Karpas-422 (cell line): ENCODE results near the gene BROX. TPM values are rescaled to one million over a fixed set of nuclear protein-coding genes. Genes with fewer than 3 reads are reported as not detected.
"Not testable (repeated sequence)": the region's sequence is repeated elsewhere in the genome, so short reads cannot be mapped to it uniquely, and the experiment has no call there.

Experiments
- DNase-seq: peaks from one replicate; pipeline ENCODE4 v3.0.0-alpha.2; 2015
- H2AFZ ChIP-seq: fragments of 200-600 bp; sonication (generic); 2 replicates; pipeline ENCODE4 v1.6.1; 2014; ENCODE audit warnings: antibody characterized with exemption, low read length, mixed read lengths
- H3K27ac ChIP-seq: fragments of 200-600 bp; sonication (generic); 2 replicates; pipeline ENCODE4 v1.5.1; 2014; ENCODE audit warnings: mild to moderate bottlenecking, low read length, moderate library complexity
- H3K27me3 ChIP-seq: fragments of 200-600 bp; sonication (generic); 2 replicates; pipeline ENCODE4 v1.6.1; 2014; ENCODE audit warnings: low read length, mixed read lengths
- H3K36me3 ChIP-seq: fragments of 200-600 bp; sonication (generic); 2 replicates; pipeline ENCODE4 v1.6.1; 2014; ENCODE audit warnings: low read length, mixed read lengths; ENCODE audit not compliant: insufficient read depth
- H3K4me1 ChIP-seq: fragments of 200-600 bp; sonication (generic); 2 replicates; pipeline ENCODE4 v1.6.1; 2014; ENCODE audit warnings: mild to moderate bottlenecking, low read length, mixed read lengths
- H3K4me2 ChIP-seq: fragments of 200-600 bp; sonication (generic); 2 replicates; pipeline ENCODE4 v1.6.1; 2014; ENCODE audit warnings: low read length, low read depth, mild to moderate bottlenecking; ENCODE audit not compliant: poor library complexity, severe bottlenecking
- H3K4me3 ChIP-seq: fragments of 200-600 bp; sonication (generic); 2 replicates; pipeline ENCODE4 v1.5.1; 2014; ENCODE audit warnings: mild to moderate bottlenecking, antibody characterized with exemption, low read length, mixed read lengths
- H3K79me2 ChIP-seq: fragments of 200-600 bp; sonication (generic); 2 replicates; pipeline ENCODE4 v1.6.1; 2014; ENCODE audit warnings: mild to moderate bottlenecking, low read length, mixed read lengths
- H3K9ac ChIP-seq: fragments of 200-600 bp; sonication (generic); 2 replicates; pipeline ENCODE4 v1.6.0; 2014; ENCODE audit warnings: low read length
- H3K9me2 ChIP-seq: fragments of 200-600 bp; sonication (generic), shearing (Covaris generic); replicated peaks from 2 replicates; pipeline ENCODE4 v1.6.0; 2014; ENCODE audit warnings: mild to moderate bottlenecking, low read length, moderate library complexity; ENCODE audit not compliant: insufficient read depth
- H3K9me3 ChIP-seq: fragments of 300-700, 200-600 bp; sonication (generic); 2 replicates; pipeline ENCODE4 v1.6.1; 2014; ENCODE audit warnings: low read length, mixed read lengths
- H4K20me1 ChIP-seq: fragments of 200-600 bp; sonication (generic); 2 replicates; pipeline ENCODE4 v1.6.1; 2014; ENCODE audit warnings: mild to moderate bottlenecking, antibody characterized with exemption, low read length, low read depth; ENCODE audit not compliant: insufficient read depth
- total RNA-seq: library from RNA; depleted of rRNA; stranded (reverse); fragments of >200 nt; shearing (Covaris generic); gene quantifications from 2 replicates; pipeline ENCODE4 v1.2.3, GENCODE V29; 2014; ENCODE audit warnings: low replicate concordance

Gene BROX
- total RNA-seq, 1 experiment from 2014 or later: 26.8 TPM

DNA sequence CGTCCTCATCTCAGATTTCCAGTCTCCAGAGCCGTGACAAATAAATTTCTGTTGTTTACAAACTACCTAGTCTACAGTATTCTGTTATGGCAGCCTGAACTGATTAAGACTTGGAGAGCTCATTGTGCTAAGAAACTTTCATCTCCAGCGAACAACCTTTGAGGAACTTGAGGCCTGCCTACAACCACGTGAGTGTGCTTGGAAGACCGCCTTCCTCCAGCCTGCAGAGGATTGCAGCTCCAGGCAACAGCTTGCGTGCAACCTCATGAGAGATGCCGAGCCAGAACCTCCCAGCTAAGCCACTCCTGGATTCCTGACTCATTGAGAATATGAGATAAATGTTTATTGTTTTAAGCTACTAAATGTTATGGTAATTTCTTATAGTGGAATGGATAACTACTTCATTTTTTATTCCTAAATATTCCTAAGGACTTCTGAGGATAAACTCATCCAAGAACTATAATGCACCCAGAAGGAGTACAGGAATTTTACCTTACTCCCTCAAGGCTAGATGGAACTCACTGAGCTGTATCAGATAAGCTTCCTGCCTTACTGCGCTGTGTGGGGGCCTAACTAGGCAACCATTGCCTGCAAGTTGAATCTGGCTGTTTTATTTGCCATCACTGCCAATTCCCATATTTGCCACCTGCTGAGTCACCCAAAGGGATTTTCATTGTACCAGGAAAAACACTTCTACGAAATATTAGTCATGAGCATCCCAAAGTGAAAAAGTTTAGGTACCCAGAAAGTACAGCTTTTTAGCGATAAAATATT, 42.2 kb downstream of the BROX start:
- H3K4me2 ChIP-seq: no peak overlapping the region

DNA sequence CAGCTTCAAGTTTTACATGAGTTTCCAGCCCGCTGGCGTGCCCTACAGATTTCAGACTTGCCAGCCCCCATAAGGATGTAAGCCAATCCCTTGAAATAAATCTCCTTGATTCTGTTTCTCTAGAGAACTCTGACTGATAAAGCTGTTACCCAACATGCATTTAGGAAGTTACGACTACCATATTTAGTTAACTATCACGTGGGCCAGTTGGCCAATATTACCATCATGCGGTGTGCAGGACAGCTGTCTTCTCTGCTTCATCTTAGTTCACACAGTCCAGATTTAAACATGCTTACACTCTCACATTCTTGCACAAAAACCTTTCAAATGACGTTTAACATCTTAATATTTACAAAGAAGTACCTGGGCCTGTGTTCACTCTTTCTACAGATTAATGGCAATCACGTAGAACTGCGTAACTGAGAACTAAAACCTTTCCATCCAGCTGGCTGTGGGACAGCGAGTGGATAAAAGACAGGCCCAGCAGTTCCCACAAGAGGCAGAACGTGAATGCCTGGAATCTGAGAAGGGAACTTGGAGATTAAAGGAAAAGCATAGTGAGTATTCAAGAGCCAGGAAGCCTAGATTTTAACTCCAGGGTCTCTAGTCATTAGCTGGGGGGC, 45.4 kb downstream of the BROX start:
- no peaks in the 10 kb centered on the region for H4K20me1 ChIP-seq
- H3K9me3 ChIP-seq: no peaks in the 10 kb centered on the region
- no peaks in the 10 kb centered on the region for H3K79me2 ChIP-seq
- H3K9me2 ChIP-seq: no peaks in the 10 kb centered on the region
- H3K36me3 ChIP-seq: no peaks in the 10 kb centered on the region
- H3K27me3 ChIP-seq: no peaks in the 10 kb centered on the region
- H3K9ac ChIP-seq: no peak overlapping the region
- H3K4me3 ChIP-seq: no peak overlapping the region
- no peak overlapping the region for H3K4me2 ChIP-seq
- no peaks in the 10 kb centered on the region for H3K4me1 ChIP-seq
- H3K27ac ChIP-seq: no peak overlapping the region
- no peak overlapping the region for H2AFZ ChIP-seq
- DNase-seq: no peak

More for the DNA sequence above, 42.2 kb downstream of the BROX start:
- no peaks in the 10 kb centered on the region for H3K9me2 ChIP-seq
- no peaks in the 10 kb centered on the region for H3K36me3 ChIP-seq
- H2AFZ ChIP-seq: no peak overlapping the region
- H3K79me2 ChIP-seq: no peaks in the 10 kb centered on the region
- no peaks in the 10 kb centered on the region for H3K27me3 ChIP-seq
- no peak for DNase-seq
- no peak overlapping the region for H3K27ac ChIP-seq
- H3K9ac ChIP-seq: no peak overlapping the region
- no peak overlapping the region for H3K4me3 ChIP-seq
- no peaks in the 10 kb centered on the region for H3K9me3 ChIP-seq
- no peaks in the 10 kb centered on the region for H3K4me1 ChIP-seq
- H4K20me1 ChIP-seq: no peaks in the 10 kb centered on the region

DNA sequence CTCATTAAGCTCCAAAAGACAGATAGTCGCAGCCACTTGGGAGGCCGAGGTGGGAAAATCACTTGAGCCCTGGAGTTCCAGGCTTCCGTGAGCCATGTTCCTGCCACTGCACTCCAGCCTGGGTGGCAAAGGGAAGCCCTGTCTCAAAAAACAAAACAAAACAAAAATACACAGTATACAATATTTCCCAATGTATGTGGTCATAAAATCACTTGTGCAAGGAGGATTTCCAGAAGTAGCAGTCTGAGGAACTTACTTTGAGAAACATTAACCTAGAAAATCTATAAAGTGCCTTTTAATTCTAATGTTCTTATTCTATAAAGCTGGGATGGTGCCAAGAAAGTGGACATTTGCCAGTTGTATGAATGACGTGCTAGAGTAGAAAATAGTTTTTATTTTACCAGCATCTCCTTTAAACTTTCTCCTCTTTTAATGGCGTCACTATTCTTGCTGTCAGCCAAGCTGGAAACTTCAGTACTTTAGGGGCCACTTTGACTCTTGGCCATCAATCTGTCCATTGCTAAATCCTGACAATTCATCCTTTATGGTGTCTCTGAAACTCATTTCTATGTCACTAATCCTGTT, 47.2 kb downstream of the BROX start:
- Histone ChIP-seq H3K79me2 (no peaks in the 10 kb centered on the region), H3K27me3 (no peaks in the 10 kb centered on the region), H3K9ac (no peak overlapping the region), H3K27ac (no peak overlapping the region), H3K4me3 (no peak overlapping the region), H3K4me1 (no peaks in the 10 kb centered on the region), H2AFZ (no peak overlapping the region), H3K9me3 (no peaks in the 10 kb centered on the region), H4K20me1 (no peaks in the 10 kb centered on the region), H3K36me3 (no peaks in the 10 kb centered on the region), H3K4me2 (no peak overlapping the region), H3K9me2 (no peaks in the 10 kb centered on the region)
- DNase-seq: no peak

DNA sequence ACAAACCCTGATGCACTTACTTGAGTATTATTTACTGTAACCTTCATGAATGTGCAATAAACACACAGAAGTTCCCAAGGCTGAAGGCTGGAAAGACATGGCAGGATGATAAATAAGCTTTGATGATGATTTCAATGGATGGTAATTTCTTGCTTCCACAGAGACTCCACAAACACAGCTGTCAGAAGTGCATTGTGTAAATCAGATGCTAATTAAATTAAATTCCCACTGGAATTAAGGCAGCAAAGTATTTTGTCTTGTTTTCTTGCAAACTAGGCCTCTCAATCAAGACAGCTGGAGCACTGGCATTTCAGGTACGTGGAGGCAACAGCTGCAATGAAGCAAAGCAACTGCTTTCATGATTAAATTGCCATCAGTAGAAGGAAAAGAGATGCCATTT, 48.7 kb downstream of the BROX start:
- Histone ChIP-seq H3K4me2 (no peak overlapping the region), H3K79me2 (no peaks in the 10 kb centered on the region), H3K27me3 (no peaks in the 10 kb centered on the region), H2AFZ (no peak overlapping the region), H3K9ac (no peak overlapping the region), H3K27ac (no peak overlapping the region), H3K4me3 (no peak overlapping the region), H3K9me3 (no peaks in the 10 kb centered on the region), H3K9me2 (no peaks in the 10 kb centered on the region), H3K4me1 (no peaks in the 10 kb centered on the region), H3K36me3 (no peaks in the 10 kb centered on the region), H4K20me1 (no peaks in the 10 kb centered on the region)
- DNase-seq: no peak

DNA sequence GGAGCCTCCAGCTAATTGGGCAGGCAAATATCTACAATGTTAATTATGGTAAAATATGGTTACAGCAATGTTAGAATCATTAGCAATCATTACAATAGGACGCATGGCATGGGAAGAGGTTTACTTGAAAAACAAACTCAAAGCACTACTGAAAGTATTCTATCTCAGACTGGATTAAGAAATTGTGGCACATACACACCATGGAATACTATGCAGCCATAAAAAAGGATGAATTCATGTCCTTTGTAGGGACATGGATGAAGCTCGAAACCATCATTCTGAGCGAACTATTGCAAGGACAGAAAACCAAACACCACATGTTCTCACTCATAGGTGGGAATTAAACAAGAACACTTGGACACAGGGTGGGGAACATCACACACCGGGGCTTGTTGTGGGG, 49.8 kb downstream of the BROX start:
- H3K4me3 ChIP-seq, H2AFZ ChIP-seq, DNase-seq, H3K9me3 ChIP-seq, H3K4me1 ChIP-seq, H3K27me3 ChIP-seq, H3K36me3 ChIP-seq, H3K79me2 ChIP-seq, H3K27ac ChIP-seq, H3K4me2 ChIP-seq, H4K20me1 ChIP-seq, H3K9me2 ChIP-seq, H3K9ac ChIP-seq: not testable (repeated sequence)

DNA sequence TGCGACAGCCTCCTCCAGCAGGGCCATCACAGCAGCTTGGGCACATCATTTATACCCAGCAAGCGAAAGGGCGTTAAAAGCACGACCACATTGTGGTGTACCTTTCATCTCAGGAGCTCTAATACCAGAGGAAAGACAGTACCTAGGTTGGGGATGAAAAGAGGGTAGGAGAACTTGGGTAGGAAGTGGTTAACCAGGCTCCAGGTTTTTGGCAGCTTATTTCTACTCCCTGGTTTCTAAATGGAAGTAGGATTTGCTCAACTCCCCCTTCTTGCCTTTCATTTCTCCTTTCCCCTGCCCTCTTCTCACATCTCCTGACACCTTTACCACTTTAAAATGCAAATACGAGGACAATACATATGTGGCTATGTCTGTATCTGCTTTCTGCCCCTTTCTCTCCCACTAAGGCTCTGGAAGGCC, 54.8 kb downstream of the BROX start:
- Histone ChIP-seq H3K27ac (no peak overlapping the region), H3K79me2 (no peaks in the 10 kb centered on the region), H3K4me2 (no peak overlapping the region), H3K27me3 (peaks cover 5% of the 10 kb centered on the region; the same call in 1 of the 2 replicates), H3K9ac (no peak overlapping the region), H3K9me3 (peaks cover 20% of the 10 kb centered on the region), H3K36me3 (no peaks in the 10 kb centered on the region), H3K4me3 (no peak overlapping the region), H3K4me1 (peaks cover 4% of the 10 kb centered on the region), H4K20me1 (no peaks in the 10 kb centered on the region), H2AFZ (no peak overlapping the region), H3K9me2 (no peaks in the 10 kb centered on the region)
- peak; percentile 12 for DNase-seq

DNA sequence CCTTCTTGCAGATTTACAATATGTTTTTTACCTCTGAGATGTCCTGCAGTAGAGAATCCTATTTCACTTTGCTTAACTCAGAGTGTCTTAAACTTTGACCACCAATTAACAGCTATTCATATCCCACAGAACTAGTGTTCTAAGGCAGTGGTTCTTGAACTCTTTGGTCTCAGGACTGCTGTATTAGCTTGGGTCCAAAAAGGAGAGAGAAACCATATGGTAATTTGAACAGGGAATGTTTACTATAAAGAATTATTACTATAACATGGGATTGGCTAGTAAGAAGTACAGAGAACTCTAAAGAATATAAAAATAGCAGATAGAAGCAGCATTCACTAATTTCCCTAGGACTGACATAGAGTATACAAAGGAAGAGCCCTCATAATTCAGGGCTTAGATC, 56.2 kb downstream of the BROX start:
- H3K36me3 ChIP-seq: no peaks in the 10 kb centered on the region
- H3K9me2 ChIP-seq: no peaks in the 10 kb centered on the region
- DNase-seq: peak; percentile 28
- peaks cover 17% of the 10 kb centered on the region for H3K4me1 ChIP-seq
- no peak overlapping the region for H3K9ac ChIP-seq
- H3K4me2 ChIP-seq: no peak overlapping the region
- H4K20me1 ChIP-seq: no peaks in the 10 kb centered on the region
- H2AFZ ChIP-seq: no peak overlapping the region
- peaks cover 5% of the 10 kb centered on the region; the same call in 1 of the 2 replicates for H3K27me3 ChIP-seq
- peaks cover 20% of the 10 kb centered on the region for H3K9me3 ChIP-seq
- no peak overlapping the region for H3K27ac ChIP-seq
- no peak overlapping the region for H3K4me3 ChIP-seq
- H3K79me2 ChIP-seq: no peaks in the 10 kb centered on the region

DNA sequence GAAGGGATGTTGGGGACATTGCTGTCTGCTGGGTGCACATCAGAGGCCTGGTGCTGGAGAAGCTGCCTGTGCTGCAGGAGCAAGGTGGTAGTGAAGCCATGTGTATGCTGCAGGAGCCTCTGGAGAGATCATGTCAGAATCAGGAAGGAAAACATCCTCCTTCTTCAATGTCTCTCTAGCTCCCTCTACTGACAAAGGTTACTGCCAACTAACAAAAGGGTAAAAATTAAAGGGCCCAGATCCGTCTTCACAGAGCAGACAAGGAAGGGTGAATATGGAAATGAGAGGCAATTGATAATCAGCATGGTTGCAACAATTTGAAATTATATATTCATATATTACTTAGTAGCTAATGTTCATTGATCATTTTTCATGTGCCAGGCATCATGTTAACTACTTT, 56.8 kb downstream of the BROX start:
- Histone ChIP-seq H3K9ac (no peak overlapping the region), H3K4me2 (no peak overlapping the region), H3K36me3 (no peaks in the 10 kb centered on the region), H3K27me3 (peaks cover 5% of the 10 kb centered on the region; the same call in 1 of the 2 replicates), H3K79me2 (no peaks in the 10 kb centered on the region), H3K9me3 (peaks cover 20% of the 10 kb centered on the region), H3K9me2 (no peaks in the 10 kb centered on the region), H3K4me1 (peaks cover 17% of the 10 kb centered on the region), H4K20me1 (no peaks in the 10 kb centered on the region), H3K4me3 (no peak overlapping the region), H3K27ac (no peak overlapping the region), H2AFZ (no peak overlapping the region)
- DNase-seq: peak; percentile 63
